GM04504 (cell line): ENCODE measurements around the gene COL4A6.

Experiments used
- DNase-seq: peaks from one replicate; pipeline ENCODE4 v3.0.0-alpha.2; 2012; ENCODE audit warnings: low read depth

Gene COL4A6

DNA sequence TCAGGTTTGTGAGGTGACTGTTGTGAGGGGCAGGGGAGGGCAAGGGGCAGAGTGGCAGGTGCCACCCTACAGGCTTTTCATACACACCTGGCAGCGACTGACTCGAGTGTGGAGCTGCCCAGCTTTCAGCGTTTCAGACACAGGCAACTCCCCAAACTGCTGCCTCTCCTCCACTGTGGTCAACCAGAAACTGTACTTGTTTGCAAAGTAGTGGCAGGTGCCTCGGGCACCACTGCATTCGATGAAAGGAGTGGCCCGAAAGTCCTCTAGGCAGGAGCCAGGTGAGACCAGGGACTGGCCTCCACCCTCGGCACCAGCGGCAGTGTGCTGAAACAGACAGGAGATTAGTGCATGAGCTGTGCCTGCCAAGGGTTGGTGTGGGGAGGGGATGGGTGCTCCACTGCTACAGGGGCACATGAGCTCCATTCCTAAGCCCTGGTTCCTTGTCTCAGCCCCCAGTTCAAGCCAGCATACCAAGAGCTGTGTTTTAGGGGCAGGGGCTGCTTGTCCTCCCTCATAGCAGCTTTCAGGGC lies 281.2 kb downstream of the COL4A6 start:
- no peak for DNase-seq

DNA sequence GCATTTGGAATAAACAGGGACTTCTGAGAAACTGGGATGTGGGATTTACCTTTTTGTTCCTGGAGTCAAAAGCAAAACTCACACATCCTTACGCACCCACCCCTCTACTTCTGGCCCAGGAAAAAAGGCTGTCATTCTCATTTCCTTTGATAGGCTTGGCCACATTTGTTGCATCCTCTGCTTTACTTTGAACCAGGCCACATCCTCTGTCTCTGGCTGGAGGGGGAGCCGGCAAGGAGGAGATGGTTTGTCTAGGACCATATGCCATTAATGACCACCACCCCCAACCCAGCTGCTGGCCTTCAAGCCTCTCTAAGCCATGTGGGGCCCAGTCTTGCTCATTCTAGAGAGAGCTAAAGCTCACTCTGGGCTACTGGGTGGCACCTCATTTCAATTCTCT lies 282.1 kb downstream of the COL4A6 start:
- DNase-seq = no peak

DNA sequence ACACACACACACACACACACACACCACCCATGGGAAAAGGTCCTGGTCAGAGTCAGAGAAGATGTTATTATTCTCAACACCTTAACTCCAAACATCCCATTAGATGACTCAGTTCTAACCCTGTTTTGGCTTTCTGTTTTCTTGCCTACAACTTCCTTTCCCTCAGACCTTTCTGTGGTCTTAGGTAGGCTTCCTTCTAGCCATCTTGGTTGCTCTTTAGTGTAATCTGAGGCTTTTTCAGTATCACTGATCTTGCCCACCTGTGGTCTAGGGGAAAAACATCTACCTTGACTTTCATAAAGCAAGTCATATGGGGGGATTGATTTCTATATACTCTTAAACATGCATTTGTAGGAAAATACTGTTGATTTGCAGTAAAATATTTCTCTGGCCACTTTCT lies 289.7 kb downstream of the COL4A6 start:
- no peak for DNase-seq

DNA sequence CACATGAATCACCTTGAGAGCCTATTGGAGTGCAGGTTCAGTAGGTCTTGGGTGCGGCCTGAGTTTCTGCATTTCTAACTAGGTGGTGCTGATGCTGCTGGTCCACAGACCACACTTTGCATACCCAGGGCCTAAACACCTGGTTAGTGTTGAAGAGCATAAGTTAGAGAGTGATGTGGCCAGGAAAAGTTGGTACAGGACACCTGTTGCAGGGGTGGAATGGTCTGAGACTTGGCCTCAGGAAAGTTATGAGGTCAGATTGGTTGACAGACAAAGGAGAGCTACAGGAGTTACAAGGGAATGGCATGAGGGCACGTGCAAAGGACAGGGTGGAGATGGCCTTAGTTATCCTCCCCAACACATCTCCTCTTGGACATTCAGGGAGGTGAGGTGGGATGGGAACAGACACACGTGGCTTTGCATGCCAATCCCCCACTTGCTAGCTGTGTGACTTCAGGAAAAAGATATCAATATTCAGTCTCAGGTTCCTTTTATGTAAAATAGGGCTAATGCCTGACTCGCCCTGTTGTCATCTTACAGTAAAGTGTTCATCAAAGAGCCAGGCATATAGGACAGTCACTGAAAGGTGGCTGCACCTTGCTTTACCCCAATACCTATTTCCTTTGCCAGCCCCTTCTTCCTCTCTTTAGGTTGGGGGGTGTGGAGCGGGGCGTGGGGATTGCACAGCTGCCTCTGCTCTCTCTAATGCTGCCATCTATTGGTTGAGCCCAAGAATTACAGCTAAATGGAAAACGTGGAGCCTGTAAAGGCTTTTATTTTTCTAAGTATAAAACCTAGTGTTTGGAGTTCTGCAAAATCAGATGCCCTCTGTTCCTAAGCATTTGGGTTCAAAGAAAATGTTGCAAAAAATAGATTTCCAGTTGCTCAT lies 299.2 kb downstream of the COL4A6 start:
- DNase-seq = no peak

DNA sequence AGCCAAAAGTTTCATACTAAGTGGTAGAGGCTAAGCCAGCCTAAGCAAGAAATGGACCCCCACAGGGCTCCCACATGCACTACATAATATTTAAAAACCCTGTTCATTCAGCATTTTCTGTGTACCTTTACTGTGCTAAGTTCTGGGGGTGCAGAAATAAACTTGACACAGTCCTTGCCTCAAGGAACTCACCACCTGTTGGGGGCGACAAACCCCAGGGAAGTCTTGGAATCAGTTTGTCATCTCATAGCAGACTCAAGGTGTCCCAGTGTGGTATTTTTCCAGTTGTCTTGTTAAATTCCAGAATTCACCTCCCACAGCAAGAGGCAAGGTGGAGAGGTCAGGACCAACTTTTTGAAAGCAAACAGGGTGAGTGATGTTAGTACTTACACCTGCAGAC lies 303.5 kb downstream of the COL4A6 start:
- no peak for DNase-seq

DNA sequence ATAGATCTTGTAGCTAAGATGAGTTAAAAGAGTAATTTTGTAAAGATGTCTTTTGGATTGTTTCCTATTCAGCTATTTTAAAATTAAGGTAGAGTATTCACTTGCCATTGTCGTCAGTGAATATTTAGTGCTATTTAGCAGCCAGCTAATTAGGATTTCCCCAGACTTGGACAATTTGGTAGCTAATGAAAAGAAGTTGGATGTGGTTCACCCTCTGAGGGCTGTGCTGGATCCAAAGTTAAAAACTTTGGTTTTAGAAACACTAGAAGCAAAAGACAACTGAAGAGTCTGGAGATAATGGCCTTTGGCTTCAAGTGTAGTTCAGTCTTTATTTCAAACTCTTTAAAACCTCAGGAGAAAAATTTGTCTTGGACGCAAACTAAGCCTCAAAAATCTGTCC lies 305.3 kb downstream of the COL4A6 start:
- DNase-seq = no peak

DNA sequence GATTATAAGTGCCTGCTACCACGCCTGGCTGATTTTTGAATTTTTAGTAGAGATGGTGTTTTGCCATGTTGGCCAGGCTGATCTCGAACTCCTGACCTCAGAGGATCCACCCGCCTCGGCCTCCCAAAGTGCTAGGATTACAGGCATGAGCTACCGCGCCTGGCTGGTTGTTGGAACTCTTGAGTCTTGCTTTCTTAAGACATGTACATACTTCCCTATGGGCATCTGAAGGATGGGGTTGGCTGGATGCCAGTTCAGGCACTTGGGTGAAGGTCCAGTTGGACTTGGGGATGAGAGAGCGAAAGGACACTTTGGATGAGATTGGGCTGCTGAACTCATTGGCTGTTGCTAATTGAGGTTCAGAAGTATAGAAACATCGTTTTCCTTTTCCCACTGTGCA lies 306.2 kb downstream of the COL4A6 start:
- DNase-seq = no peak

DNA sequence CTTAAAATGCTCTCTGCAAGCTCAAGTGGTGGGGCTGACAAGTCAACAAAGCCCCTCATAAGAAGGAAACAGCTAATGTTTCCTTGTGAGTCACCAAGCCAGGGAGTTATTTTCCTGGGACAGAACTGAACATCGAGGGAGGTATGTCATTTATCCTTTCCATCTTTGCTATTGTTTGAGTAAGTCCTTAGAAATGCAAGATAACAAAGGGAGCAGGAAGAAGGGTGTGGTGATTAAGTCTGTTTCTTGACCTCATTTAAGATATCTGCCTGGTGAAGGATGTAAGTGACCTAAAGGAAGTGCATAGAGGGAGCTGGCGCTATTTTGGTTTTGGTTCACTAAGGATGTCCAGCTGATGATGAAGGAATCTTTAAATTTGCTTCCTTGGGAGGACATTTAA lies 306.8 kb downstream of the COL4A6 start:
- DNase-seq = no peak

DNA sequence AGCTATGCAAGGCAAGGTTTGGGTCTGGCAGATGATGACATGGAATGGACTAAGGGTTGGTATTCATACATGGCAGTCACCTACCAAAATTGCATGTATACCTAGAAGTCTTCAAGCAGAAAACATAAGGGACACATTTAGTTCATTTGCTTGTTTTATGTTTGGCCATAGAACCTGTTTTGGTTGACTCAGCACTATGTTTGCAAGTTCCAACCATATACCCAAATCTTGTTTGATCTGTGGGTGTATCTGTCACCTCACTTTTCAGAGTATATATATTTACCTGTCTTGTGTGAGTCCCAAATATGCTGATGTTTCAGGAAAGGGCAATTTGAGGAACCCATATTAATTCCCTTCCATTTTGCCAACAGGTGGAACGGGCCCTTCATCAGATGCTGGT lies 307.3 kb downstream of the COL4A6 start:
- DNase-seq = no peak

DNA sequence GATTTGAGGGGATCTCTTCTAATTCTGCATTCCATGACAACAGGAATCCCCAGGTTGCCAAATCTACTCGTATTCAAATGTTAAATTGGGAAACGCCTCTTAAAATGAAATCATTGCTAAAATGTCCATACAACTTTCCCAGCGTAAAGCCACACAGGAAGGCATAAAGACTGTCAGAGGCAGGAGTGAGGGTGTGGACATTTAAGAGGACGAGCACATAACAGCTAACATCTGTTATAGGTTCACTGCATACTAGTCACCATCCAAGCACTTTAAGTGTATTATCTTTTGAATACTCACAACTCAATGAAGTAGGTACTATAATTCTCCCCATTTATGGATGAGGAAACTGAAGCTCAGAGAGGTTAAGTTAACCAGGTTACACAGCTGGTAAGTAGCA lies 311.1 kb downstream of the COL4A6 start:
- DNase-seq = no peak

DNA sequence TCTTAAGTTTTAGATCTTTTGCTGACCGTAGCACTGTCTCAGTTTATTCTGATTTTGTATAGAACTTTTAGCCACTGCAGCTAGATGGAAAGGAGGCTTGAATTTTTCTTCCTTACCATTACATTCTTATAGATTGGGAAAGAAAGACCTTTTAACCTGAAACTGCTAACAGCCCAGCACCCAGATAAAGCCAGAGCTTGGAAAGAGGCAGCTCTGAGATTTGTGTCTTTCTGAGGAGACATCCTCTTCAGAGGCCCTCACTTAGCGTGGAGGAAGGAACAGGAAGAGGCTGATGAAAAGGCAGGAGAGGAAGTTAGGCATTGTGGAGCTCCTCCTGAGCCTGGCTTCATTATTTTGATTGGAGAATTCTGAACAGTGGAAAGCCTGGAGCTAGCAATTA lies 311.6 kb downstream of the COL4A6 start:
- no peak for DNase-seq

DNA sequence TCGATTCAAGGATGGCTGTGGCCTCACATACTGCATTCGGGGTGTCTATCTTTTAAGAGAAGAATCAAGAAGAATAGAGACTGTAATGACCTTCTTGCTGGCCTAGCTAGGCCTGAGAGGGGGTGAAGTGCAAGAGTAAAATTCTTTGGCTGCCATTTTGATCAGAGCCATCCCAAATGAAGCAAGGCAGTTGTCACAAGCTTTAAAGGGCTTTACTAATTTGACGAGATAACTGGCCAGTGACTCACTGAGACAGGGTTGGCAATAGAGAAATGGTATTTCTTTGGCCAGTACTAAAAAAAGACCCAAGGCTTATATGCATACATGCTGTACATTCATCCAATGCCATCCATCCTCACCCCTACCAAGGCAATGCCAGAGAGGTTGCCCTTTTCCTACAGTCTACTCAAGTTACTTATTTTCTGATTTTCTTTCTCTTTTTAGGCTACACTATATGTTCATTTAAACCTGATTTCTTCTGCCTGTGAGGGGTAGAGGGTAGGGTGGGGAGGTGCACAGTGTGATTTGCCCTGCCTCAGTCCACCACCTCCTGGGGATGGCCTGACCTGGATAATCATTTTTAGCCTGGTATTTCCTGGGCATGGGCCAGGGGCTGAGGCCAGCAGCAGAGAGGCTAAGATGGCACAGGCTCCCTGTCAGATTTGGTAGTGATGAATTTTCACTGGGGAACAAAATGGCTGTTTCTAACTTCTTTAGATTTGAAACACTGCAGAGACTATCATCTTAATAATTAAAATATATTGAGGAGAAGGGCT lies 314.4 kb downstream of the COL4A6 start:
- no peak for DNase-seq

DNA sequence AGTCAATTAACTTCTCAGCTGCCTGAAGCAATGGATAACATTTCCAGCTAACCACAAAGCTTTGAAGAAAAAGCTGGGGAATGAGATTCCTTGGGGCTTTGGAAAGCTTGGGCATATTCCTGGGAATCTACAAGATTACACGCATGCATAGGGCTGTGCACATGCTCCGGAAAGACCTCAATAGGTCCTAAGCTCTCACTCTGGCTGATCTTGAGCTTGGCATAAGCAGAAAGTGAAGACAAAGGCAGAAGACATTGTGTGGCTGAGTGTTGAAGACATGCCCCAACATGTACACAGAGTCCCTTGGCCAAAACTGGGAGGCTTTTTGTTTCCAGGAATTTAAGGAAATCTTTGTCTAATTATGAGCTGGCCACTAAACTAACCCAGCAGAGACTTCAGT lies 315.5 kb downstream of the COL4A6 start:
- DNase-seq = peak; percentile 8

DNA sequence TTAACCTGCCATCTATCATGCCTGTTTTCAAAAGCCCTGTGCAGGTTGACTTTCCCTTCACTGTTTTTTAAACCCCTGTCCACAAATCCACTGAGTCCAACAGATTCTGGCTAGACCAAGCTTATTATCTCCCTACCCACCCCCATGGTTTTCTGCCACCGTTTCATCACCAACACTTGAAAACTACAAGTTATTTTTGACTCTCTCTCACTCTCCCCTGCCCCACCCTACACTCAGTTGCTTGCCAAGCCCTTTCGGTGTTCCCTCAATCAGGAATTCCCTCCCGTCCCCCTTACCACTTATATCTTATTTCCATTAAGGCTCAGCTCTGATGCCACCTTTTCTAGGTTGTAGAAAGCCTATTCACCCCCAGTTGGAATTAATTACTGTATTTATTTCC lies 316.9 kb downstream of the COL4A6 start:
- DNase-seq = no peak

DNA sequence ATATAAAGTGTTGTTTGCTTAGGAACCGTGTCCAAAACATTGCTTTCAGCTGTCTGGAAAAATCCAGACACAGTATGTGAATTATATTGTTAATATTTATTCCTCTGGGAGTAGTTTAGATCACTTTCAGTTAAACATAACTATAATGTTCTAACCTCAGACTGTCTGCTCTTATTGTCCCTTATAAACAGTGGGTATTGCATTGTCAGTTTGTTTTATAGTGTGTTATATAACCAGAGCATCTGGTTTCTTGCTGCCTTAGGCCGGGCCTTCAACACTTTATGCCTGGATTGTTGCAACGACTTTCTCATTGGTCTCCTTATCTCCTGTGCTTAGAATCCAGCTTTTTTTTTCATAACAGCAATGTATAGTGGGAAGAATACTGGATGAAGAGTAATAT lies 320.2 kb downstream of the COL4A6 start:
- no peak for DNase-seq

DNA sequence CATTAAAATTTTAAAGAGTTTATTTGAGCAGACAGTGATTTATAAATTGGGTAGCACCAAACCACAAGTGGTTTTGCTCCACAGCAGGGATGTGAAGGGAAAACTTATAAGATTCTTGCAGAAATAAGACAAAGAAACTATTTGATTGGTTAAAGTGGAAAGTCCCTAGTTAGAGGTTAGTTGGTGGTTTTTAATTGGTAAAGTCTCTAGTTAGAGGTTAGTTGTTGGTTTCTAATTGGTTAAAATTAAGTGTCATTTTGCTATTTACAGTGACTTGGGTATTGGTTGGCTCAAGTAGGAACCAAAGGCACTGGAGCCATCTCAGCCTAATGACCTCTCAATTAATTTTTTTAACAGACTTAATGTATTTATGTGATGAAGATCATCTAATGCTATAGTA lies 323.7 kb downstream of the COL4A6 start:
- no peak for DNase-seq
